Fibroblast of lung (primary cell): ENCODE measurements around the gene FMO5.

Source experiments
- EZH2 ChIP-seq: IDR thresholded peaks from 2 replicates; pipeline ENCODE4 v1.5.1; 2012; ENCODE audit warnings: low read length, control low read depth, mild to moderate bottlenecking; ENCODE audit errors: missing control alignments
- TF ChIP-seq, protein P1 (sequence below), 2 donors: IDR thresholded peaks in 1 of 2; conservative IDR thresholded peaks in 1 of 2; 1 replicate in 1 of 2; 2 replicates in 1 of 2; pipeline ENCODE4 v1.5.1; 2011 to 2012; ENCODE audit warnings: low read length in 2 of 2, control low read depth in 1 of 2, inconsistent platforms in 1 of 2, low read depth in 1 of 2, mild to moderate bottlenecking in 1 of 2

DNA sequence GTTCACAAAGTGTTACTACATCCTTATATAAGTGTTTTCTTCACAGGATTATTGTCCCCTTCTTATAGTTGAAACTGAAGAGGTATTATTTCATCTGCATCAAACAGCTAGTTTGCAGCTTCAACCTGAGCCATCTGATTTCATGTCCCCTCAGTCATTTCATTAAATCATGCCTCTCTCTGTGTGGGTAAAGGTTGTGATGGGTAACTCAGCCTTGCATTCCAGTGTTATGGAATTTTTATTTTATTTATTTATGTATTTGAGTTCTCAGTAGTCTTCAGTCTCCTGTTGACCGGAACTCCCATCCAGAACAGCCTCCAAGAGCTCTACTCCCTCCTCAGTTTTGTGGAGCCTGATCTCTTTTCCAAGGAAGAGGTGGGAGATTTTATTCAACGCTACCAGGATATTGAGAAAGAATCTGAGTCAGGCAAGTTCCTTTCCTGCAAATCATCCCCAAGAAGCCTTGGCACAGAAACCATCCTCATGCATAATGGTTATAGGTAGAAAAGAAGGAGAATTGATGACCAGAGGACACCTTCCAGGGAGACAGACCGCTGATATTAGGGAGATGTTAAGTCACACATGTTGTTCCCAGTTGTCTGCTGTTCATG, 39.1 kb upstream of the FMO5 start:
- TF ChIP-seq, protein P1, sequence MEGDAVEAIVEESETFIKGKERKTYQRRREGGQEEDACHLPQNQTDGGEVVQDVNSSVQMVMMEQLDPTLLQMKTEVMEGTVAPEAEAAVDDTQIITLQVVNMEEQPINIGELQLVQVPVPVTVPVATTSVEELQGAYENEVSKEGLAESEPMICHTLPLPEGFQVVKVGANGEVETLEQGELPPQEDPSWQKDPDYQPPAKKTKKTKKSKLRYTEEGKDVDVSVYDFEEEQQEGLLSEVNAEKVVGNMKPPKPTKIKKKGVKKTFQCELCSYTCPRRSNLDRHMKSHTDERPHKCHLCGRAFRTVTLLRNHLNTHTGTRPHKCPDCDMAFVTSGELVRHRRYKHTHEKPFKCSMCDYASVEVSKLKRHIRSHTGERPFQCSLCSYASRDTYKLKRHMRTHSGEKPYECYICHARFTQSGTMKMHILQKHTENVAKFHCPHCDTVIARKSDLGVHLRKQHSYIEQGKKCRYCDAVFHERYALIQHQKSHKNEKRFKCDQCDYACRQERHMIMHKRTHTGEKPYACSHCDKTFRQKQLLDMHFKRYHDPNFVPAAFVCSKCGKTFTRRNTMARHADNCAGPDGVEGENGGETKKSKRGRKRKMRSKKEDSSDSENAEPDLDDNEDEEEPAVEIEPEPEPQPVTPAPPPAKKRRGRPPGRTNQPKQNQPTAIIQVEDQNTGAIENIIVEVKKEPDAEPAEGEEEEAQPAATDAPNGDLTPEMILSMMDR (conservative IDR thresholded peaks at IDR 0.05 in 1 of 2, IDR thresholded peaks at IDR 0.05 in 1 of 2; ENCODE audit: low read depth in 1 of 2, low read length in 2 of 2), result no peak
- TF ChIP-seq EZH2, result no peak
